Liver (tissue), 9 donors: Measurements from ENCODE around the gene LENEP. TPM values are rescaled to one million over a fixed set of nuclear protein-coding genes. Genes with fewer than 3 reads are reported as not detected.
A peak's percentile ranks its signal among the peaks of the same experiment; 100 is the strongest.

Source experiments
- DNase-seq: peaks from one replicate; pipeline ENCODE4 v3.0.0-alpha.2; 2017; ENCODE audit warnings: low spot score
- H3K27ac ChIP-seq, 2 donors: one replicate each; pipeline ENCODE4 v1.7.0; 2013; ENCODE audit warnings: inconsistent platforms in 2 of 2, low read length in 2 of 2, control low read depth in 1 of 2, low read depth in 1 of 2, mild to moderate bottlenecking in 1 of 2
- H3K27me3 ChIP-seq, 4 donors: one replicate each; pipeline versions ENCODE4 v1.6.1 to v1.7.0; 2013; ENCODE audit warnings: low read length in 3 of 4, inconsistent platforms in 1 of 4, mild to moderate bottlenecking in 1 of 4, moderate library complexity in 1 of 4; ENCODE audit not compliant: control insufficient read depth in 4 of 4, insufficient read depth in 4 of 4
- H3K36me3 ChIP-seq, 4 donors: one replicate each; pipeline versions ENCODE4 v1.6.1 to v1.7.0; 2013; ENCODE audit warnings: low read length in 3 of 4, mild to moderate bottlenecking in 3 of 4, low read depth in 1 of 4, moderate library complexity in 1 of 4; ENCODE audit not compliant: control insufficient read depth in 4 of 4, insufficient read depth in 3 of 4
- H3K4me1 ChIP-seq, 4 donors: one replicate each; pipeline versions ENCODE4 v1.6.1 to v1.7.0; 2013; ENCODE audit warnings: low read length in 3 of 4, mild to moderate bottlenecking in 3 of 4, moderate library complexity in 1 of 4; ENCODE audit not compliant: control insufficient read depth in 4 of 4, insufficient read depth in 4 of 4
- H3K4me3 ChIP-seq, 3 donors: one replicate each; pipeline versions ENCODE4 v1.6.1 to v1.7.0; 2013; ENCODE audit warnings: low read length in 3 of 3, control low read depth in 1 of 3, low read depth in 1 of 3, mild to moderate bottlenecking in 1 of 3
- H3K9ac ChIP-seq, 2 donors: one replicate each; pipeline ENCODE4 v1.7.0; 2013; ENCODE audit warnings: low read length in 2 of 2, mild to moderate bottlenecking in 2 of 2, moderate library complexity in 2 of 2, control low read depth in 1 of 2, low read depth in 1 of 2
- H3K9me3 ChIP-seq, 4 donors: one replicate each; pipeline versions ENCODE4 v1.6.1 to v1.7.0; 2013; ENCODE audit warnings: low read length in 3 of 4; ENCODE audit not compliant: control insufficient read depth in 4 of 4
- ATF3 ChIP-seq: IDR thresholded peaks from 2 replicates; pipeline ENCODE4 v1.6.1; 2016; ENCODE audit warnings: antibody characterized with exemption
- EGR1 ChIP-seq, 2 donors: IDR thresholded peaks; 2 replicates each; pipeline ENCODE4 v1.6.1; 2016 to 2018; ENCODE audit warnings: antibody characterized with exemption in 2 of 2, low read depth in 2 of 2
- FOXA1 ChIP-seq: IDR thresholded peaks from 2 replicates; pipeline ENCODE4 v1.6.1; 2016; ENCODE audit warnings: antibody characterized with exemption
- FOXA2 ChIP-seq: IDR thresholded peaks from 2 replicates; pipeline ENCODE4 v1.6.1; 2016; ENCODE audit warnings: antibody characterized with exemption
- JUND ChIP-seq, 2 donors: IDR thresholded peaks; 2 replicates each; pipeline ENCODE4 v1.6.1; 2016; ENCODE audit warnings: antibody characterized with exemption in 2 of 2
- RAD21 ChIP-seq, 2 donors: IDR thresholded peaks; 2 replicates each; pipeline ENCODE4 v1.6.1; 2016; ENCODE audit warnings: antibody characterized with exemption in 2 of 2, mild to moderate bottlenecking in 2 of 2
- RXRA ChIP-seq, 2 donors: IDR thresholded peaks; 2 replicates each; pipeline ENCODE4 v1.6.1; 2017 to 2018; ENCODE audit warnings: antibody characterized with exemption in 2 of 2, mild to moderate bottlenecking in 1 of 2
- ZBTB33 ChIP-seq: IDR thresholded peaks from 2 replicates; pipeline ENCODE4 v1.6.1; 2016; ENCODE audit warnings: antibody characterized with exemption
- whole genome bisulfite sequencing: extraction: QIAGEN DNeasy Blood & Tissue Kit; methylation state at CpG from one replicate; pipeline ENCODE4 v1.1.7; 2013; 5-methylcytosine and 5-hydroxymethylcytosine counted together
- polyA plus RNA-seq, 2 donors: library from polyadenylated mRNA; stranded (reverse) in 1 of 2; unstranded in 1 of 2; fragments of 200-250 nt in 1 of 2; fragments of >200 nt in 1 of 2; fragmentation: Nextera tagmentation in 1 of 2; extraction: Ambion mirVana in 1 of 2; gene quantifications; one replicate each; pipeline versions ENCODE4 v1.2.1 to v1.2.3, GENCODE V29; 2013 to 2015
- total RNA-seq, 2 donors: library from RNA; depleted of rRNA; stranded (reverse); fragments of >200 nt; gene quantifications; one replicate each; pipeline ENCODE4 v1.2.3, GENCODE V29; 2014
- TF ChIP-seq, protein P1 (sequence below): fragments of 150-350 bp; IDR thresholded peaks from 2 replicates; pipeline ENCODE4 v1.5.1; 2017; ENCODE audit warnings: improper control_type of control experiment, low read depth, low read length; ENCODE audit not compliant: missing input control
- donor health status: healthy.
- donor health status: healthy.
- donor health status: healthy.
- donor health status: healthy.
- donor health status: healthy.

The LENEP gene
- total and polyA plus RNA-seq, 4 donors: 0.42 TPM; not detected in 3

DNA sequence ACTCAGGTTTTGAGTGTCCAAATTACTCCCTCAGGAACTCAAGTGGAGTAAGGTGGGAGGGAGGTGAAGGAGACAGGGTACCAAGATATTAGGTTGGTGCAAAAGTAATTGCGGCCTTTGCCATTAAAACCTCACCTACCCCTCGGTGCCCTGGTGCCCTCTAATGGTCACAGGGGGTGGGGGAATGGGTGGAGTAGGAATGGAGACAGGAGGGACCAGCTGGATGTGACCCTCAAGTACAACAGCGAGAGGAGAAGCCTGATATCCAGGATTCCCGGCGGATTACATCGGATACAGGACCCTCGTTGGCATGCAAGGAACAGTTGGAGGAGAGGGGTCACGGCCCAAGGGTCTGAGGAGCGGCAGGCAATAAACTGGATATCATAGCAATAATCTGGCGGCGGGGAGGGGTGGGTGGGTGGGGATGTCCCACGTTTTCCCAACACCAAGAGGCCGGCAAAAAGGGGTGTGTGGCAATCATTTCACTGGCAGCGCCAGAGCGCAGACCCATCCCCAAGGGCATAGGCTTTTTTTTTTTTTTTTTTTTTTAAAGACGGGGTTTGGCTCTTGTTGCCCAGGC lies 4.9 kb downstream of the LENEP start:
- no peak overlapping the region for H3K9ac ChIP-seq
- no peaks in the 10 kb centered on the region for H3K9me3 ChIP-seq
- H3K4me1 ChIP-seq: peaks cover 4 to 28% (median 21%) of the 10 kb centered on the region in 4 donors
- no peaks in the 10 kb centered on the region for H3K36me3 ChIP-seq
- TF ChIP-seq ZBTB33 (no peak), FOXA1 (no peak), RAD21 (IDR thresholded peaks at IDR 0.05) (peak; percentile 58 to 72), FOXA2 (no peak), EGR1 (IDR thresholded peaks at IDR 0.05; ENCODE audit: low read depth in 2 of 2) (no peak), ATF3 (no peak)
- TF ChIP-seq, protein P1, sequence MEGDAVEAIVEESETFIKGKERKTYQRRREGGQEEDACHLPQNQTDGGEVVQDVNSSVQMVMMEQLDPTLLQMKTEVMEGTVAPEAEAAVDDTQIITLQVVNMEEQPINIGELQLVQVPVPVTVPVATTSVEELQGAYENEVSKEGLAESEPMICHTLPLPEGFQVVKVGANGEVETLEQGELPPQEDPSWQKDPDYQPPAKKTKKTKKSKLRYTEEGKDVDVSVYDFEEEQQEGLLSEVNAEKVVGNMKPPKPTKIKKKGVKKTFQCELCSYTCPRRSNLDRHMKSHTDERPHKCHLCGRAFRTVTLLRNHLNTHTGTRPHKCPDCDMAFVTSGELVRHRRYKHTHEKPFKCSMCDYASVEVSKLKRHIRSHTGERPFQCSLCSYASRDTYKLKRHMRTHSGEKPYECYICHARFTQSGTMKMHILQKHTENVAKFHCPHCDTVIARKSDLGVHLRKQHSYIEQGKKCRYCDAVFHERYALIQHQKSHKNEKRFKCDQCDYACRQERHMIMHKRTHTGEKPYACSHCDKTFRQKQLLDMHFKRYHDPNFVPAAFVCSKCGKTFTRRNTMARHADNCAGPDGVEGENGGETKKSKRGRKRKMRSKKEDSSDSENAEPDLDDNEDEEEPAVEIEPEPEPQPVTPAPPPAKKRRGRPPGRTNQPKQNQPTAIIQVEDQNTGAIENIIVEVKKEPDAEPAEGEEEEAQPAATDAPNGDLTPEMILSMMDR: peak; percentile 25
- H3K27ac ChIP-seq: no peak overlapping the region
- H3K4me3 ChIP-seq: no peak overlapping the region
- no peaks in the 10 kb centered on the region for H3K27me3 ChIP-seq
- WGBS: 74% methylated on average over 16 of the region's 16 CpGs
- no peak for DNase-seq

DNA sequence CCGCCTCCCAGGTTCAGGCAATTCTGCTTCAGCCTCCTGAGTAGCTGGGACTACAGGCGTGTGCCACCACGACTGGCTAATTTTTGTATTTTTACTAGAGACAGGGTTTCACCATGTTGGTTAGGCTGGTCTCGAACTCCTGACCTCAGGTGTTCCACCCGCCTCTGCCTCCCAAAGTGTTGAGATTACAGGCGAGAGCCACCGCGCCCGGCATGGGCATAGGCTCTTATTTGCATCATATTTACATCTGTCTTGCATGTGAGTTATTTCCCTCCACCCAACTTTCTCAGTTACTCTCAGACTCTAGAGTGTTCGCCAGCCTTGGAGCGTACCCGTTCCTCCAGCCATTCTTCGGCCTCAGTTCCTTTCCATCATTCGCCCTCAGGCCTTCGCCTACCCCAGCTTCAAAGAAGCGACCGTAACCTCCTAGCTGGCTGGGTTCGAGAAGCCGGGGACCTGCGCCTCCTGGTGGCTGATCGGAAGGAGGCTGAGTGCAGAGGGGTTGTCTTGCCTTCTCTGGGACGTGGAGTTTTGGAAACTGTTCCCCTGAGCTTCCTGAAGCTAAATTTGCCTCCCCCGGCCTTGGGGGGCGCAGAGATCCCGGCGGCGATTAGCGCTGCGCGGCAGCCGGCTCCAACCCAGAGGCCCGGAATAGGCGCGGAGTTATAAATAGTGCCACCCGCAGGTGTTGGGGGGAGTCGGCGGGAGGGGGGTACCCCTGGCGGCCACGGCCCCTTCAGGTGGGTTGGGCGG lies 5.6 kb downstream of the LENEP start:
- H3K4me1 ChIP-seq: peaks cover 4 to 28% (median 21%) of the 10 kb centered on the region in 4 donors
- TF ChIP-seq RAD21 (IDR thresholded peaks at IDR 0.05) (peak; percentile 76 to 88), RXRA (IDR thresholded peaks at IDR 0.05) (peak in 1 of 2 donors; percentile 11), FOXA2 (no peak), JUND (IDR thresholded peaks at IDR 0.05) (no peak)
- TF ChIP-seq, protein P1: peak; percentile 64
- peak; percentile 78 for DNase-seq
- H3K27ac ChIP-seq: no peak overlapping the region
- no peaks in the 10 kb centered on the region for H3K36me3 ChIP-seq
- H3K4me3 ChIP-seq: peak overlapping the region in 1 of 3 donors; percentile 32
- no peaks in the 10 kb centered on the region for H3K27me3 ChIP-seq
- WGBS: 16% methylated on average over 40 of the region's 40 CpGs
- H3K9ac ChIP-seq: no peak overlapping the region
- no peaks in the 10 kb centered on the region for H3K9me3 ChIP-seq
